ENCODE results near the gene CEP70.

DNA sequence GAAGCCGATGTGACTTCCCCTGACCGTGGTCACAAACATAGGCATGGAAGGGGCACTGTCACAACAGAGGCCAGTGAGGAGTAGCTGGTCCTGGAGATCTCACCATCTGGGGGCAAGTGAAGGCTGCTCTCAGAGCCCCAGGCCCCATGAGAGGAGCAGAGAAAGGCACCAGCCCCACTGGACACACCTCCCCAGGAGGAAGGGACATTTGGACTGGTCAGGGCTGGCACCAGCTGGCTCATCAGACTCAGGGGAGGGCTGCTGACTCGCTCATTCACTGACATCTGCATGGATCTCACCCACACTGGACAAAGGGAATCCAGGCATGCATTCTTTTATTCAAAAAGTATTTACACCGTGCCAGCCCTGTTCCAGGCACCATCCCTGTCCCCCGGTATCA, 132.8 kb downstream of the CEP70 start:
- TF ChIP-seq POLR2AphosphoS5 (IDR thresholded peaks at IDR 0.05; ENCODE audit: low read depth, low read length), result no peak
- no peak for TF ChIP-seq ADNP (CRISPR knock-in tag; IDR thresholded peaks at IDR 0.05)
